Activated CD4-positive, alpha-beta memory T cell treated with anti-CD3 and anti-CD28 coated beads, Interleukin-2, amount 10 ng/mL, durations not matched to agents 7 days and 5 days (primary cell): ENCODE results near the gene GAPDHS. TPM values are rescaled to one million over a fixed set of nuclear protein-coding genes. Genes with fewer than 3 reads are reported as not detected.

ENCODE experiments used
- CTCF ChIA-PET: fragments of 350-600 bp; sonication (Branson Sonifier 250); formaldehyde crosslinking; loops from one replicate; lab custom pipeline; 2021; ENCODE audit warnings: antibody characterized with exemption, inconsistent platforms; lab: Charles Lee
- POLR2A ChIA-PET: fragments of 350-600 bp; sonication (Branson Sonifier 250); formaldehyde crosslinking; loops from one replicate; lab custom pipeline; 2021; ENCODE audit warnings: antibody characterized with exemption; lab: Charles Lee
- DNase-seq: peaks from one replicate; pipeline ENCODE4 v3.0.0-alpha.2; 2020
- H3K27ac Mint-ChIP-seq: one replicate; pipeline ENCODE4 v1.8.0; 2021; ENCODE audit warnings: mild to moderate bottlenecking, mixed read lengths
- H3K27me3 Mint-ChIP-seq: one replicate; pipeline ENCODE4 v1.8.0; 2021; ENCODE audit warnings: mixed read lengths
- H3K36me3 Mint-ChIP-seq: one replicate; pipeline ENCODE4 v1.8.0; 2021; ENCODE audit warnings: low read depth, mixed read lengths
- H3K4me1 Mint-ChIP-seq: one replicate; pipeline ENCODE4 v1.8.0; 2021; ENCODE audit warnings: mixed read lengths
- H3K4me3 Mint-ChIP-seq: one replicate; pipeline ENCODE4 v1.8.0; 2021; ENCODE audit warnings: mild to moderate bottlenecking, mixed read lengths
- H3K9me3 Mint-ChIP-seq: one replicate; pipeline ENCODE4 v1.8.0; 2021; ENCODE audit warnings: mixed read lengths
- total RNA-seq, 2 experiments: library from RNA; stranded (reverse); gene quantifications; one replicate each; pipeline ENCODE4 v1.2.3, GENCODE V29; 2021

The GAPDHS gene
- total RNA-seq, 2 experiments from 2014 or later = not detected

DNA sequence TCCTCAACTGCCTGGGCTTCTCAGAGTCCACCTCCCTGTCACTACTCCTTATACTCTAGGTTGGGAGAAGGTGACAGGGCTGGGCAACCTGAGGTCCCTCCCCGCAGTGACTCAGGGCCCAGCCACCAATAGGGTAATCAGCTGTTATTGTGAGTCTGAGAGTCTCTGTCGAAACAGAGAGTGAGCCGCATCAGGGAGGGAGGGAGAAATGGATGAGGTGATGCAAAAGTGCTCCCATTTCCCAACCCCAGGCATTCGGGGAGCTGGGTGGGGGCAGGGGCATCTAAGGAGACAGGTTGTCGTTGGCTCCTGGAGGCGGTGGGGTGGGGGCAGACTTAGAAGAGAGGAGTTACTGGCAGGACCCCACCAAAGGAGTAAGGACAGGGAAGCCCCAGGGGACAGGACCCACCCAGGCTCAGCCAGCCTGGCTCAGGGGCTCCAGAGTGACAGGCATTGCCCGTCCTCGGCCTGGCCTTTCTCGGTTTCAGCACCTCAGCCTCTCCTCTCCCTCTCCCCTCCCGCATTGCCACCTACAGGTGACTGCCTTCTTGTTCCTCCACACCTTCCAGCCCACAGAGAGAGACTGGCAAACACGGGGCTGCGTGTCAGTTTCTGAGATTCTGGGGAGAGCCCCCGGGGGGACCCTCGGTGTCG lies 19.5 kb upstream of the GAPDHS start, which contains the start of gene DMKN:
DMKN (minus strand) TSS at position 22 of the 654 bp plus-strand sequence. CDS start 174 bp downstream, outside the sequence.
- no peak for DNase-seq
- ChIA-PET POLR2A (no interaction called here), CTCF (interaction anchor here (0.6 kb wide), 1 partner anchor 212 kb away, joined by 3 read pairs; no protein-coding TSS in a partner anchor)
- no peak within 1 kb of the TSS for H3K27ac Mint-ChIP-seq
- H3K4me3 Mint-ChIP-seq = no peak within 1 kb of the TSS
- H3K36me3 Mint-ChIP-seq = no peaks in the 10 kb centered on the region
- peaks cover 14% of the 10 kb centered on the region for H3K4me1 Mint-ChIP-seq
- H3K27me3 Mint-ChIP-seq = peaks cover 37% of the 10 kb centered on the region
- no peaks in the 10 kb centered on the region for H3K9me3 Mint-ChIP-seq

DNA sequence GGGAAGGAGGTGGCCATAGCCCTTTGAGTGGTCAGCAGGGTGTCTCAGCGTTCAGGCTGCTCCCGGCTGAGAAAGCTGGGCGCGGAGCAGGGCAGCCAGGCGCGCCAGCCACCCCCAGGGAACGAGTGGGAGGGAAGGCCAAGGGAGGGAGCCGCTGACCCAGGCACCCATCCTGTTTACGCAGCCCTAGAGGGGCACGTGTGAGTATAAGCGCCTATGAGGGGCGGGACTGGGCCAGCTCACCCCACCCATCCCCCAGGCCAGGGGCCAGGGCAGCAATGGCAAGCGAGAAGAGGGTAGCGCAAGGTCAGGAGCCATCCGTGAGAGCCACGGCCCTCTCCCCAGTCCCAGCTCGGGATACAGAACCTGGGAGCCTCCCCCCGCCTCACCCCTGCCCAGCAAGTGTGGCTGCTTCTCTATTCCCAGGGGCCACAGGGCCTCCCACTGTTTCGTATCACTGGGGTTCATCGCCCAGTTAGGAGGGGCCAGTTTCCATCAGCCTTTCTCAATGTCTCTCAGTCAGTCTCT lies 18.9 kb upstream of the GAPDHS start:
- peaks cover 34% of the 10 kb centered on the region for H3K27me3 Mint-ChIP-seq
- ChIA-PET POLR2A (no interaction called here), CTCF (interaction anchor here (0.6 to 0.9 kb wide), 2 partner anchors 19 to 213 kb away, joined by 3 read pairs; no protein-coding TSS in a partner anchor)
- H3K4me3 Mint-ChIP-seq = no peak overlapping the region
- no peaks in the 10 kb centered on the region for H3K36me3 Mint-ChIP-seq
- H3K27ac Mint-ChIP-seq = no peak overlapping the region
- no peak for DNase-seq
- H3K9me3 Mint-ChIP-seq = no peaks in the 10 kb centered on the region
- H3K4me1 Mint-ChIP-seq = peaks cover 13% of the 10 kb centered on the region

DNA sequence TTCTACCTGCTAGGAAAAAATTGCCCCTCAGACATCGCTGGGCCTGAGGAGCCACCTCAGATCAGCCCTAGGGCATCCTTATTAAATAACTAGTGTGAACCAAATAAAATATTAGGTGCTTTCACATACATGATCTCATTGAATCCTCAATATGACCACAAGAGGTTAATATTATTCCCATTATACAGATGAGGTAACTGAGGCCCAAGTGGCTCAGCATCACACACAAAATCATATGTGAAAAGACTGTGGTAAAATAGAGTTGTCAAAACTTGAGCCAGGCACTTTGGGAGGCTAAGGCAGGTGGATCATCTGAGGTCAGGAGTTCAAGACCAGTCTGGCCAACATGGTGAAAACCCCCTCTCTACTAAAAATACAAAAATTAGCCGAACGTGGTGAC lies 16.9 kb upstream of the GAPDHS start:
- ChIA-PET POLR2A (no interaction called here), CTCF (interaction anchor here (1.5 kb wide), 1 partner anchor 16 kb away, joined by 5 read pairs; no protein-coding TSS in a partner anchor)
- Mint-ChIP-seq H3K4me3 (no peak overlapping the region), H3K36me3 (no peaks in the 10 kb centered on the region), H3K27ac (no peak overlapping the region), H3K4me1 (peaks cover 3% of the 10 kb centered on the region), H3K9me3 (no peaks in the 10 kb centered on the region), H3K27me3 (peaks cover 21% of the 10 kb centered on the region)
- DNase-seq = no peak

DNA sequence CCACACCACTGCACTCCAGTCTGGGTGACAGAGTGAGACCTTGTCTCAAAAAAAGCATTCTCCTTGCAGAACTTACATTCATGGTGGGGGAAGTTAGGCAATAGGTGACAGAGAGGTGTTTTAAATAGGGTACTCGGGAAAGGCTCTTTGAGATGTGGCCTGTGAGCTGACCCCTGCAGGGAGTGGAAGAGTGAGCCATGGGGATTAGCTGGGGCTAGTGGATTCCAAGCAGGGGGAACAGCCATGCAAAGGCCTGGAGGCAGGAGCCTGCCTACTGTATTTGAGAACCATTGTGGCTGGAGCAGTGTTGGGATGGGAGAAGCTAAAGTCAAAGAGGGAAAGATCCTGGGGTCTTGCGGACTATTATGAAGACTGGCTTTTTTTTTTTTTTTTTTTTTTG lies 15.9 kb upstream of the GAPDHS start:
- CTCF ChIA-PET = interaction anchor here (1.5 kb wide), 1 partner anchor 15 kb away, joined by 5 read pairs; no protein-coding TSS in a partner anchor
- no peak overlapping the region for H3K27ac Mint-ChIP-seq
- DNase-seq = no peak
- POLR2A ChIA-PET = no interaction called here
- no peaks in the 10 kb centered on the region for H3K36me3 Mint-ChIP-seq
- no peak overlapping the region for H3K4me3 Mint-ChIP-seq
- H3K27me3 Mint-ChIP-seq = peaks cover 16% of the 10 kb centered on the region
- H3K9me3 Mint-ChIP-seq = no peaks in the 10 kb centered on the region
- peaks cover 3% of the 10 kb centered on the region for H3K4me1 Mint-ChIP-seq

DNA sequence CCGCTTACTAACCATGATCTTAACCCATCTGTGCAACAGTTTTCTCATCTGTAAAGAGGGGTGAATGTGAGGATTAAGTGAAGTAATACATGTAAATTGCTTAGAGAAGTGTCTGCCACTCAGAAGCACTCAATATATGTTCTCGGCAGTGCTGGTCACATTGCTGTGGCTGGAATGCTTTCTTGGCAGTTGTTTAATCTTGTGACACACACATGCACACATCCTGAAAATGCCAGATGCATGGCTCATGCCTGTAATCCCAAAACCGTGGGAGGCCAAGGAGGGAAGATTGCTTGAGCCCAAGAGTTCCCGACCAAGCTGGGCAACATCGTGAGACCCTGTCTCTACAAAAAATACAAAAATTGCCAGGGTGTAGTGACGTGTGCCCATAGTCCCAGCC lies 14.9 kb upstream of the GAPDHS start:
- Mint-ChIP-seq H3K9me3 (no peaks in the 10 kb centered on the region), H3K27me3 (peaks cover 11% of the 10 kb centered on the region), H3K36me3 (no peaks in the 10 kb centered on the region), H3K27ac (no peak overlapping the region), H3K4me3 (no peak overlapping the region), H3K4me1 (peaks cover 3% of the 10 kb centered on the region)
- ChIA-PET CTCF (interaction anchor here (1.2 kb wide), 1 partner anchor 74 kb away, joined by 3 read pairs; no protein-coding TSS in a partner anchor), POLR2A (no interaction called here)
- DNase-seq = no peak

DNA sequence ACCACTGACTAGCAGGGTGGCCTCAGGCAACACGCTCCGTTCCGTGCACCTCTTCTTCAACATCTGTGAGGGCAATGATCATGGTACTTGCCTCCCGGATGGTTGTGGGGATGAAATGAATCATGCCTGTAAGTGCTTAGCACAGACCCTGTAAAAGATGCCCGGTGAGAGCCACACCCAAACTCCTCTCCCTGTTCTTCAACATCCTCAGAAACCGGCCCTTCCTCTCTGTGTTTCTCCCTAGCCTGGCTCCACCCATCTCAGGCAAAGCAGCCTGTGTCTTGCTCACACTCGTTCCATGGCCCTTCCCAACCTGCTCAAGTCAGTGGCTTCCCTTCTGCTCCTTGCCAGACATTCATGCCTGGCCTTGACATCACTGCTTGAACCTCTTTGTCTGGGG lies 14.0 kb upstream of the GAPDHS start:
- H3K36me3 Mint-ChIP-seq = no peaks in the 10 kb centered on the region
- H3K27me3 Mint-ChIP-seq = peaks cover 9% of the 10 kb centered on the region
- H3K4me3 Mint-ChIP-seq = no peak overlapping the region
- peaks cover 3% of the 10 kb centered on the region for H3K4me1 Mint-ChIP-seq
- H3K27ac Mint-ChIP-seq = no peak overlapping the region
- H3K9me3 Mint-ChIP-seq = no peaks in the 10 kb centered on the region
- ChIA-PET CTCF (no interaction called here), POLR2A (no interaction called here)
- no peak for DNase-seq

DNA sequence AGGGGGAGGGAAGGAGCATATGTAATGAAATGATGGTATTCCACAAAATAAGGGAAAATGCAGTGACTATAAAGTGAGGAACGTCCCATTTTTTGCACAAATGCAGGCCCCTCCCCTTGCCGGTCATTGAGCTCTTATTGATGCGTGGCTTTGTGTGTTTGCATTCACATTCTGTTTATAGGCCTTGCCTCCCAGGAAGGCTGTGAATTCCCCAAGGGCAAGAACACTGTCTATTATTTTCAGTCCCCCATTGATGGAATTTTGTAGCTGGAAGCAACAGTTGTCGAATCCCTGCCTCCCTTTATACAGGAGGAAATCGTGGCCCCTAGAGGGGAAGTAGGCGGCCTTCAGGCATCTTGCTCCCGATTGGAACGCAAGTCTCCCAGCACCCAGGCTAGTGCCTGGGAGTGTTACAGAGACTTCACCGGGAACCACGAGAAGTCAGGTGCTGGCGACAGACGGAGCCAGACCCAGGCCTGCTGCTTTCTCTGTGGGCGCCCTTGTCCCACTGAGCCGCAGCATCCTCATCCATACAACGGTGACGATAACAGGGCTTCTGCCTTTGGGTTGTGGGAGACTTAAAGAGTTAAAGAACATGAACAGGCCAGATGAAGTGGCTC lies 12.0 kb upstream of the GAPDHS start:
- Mint-ChIP-seq H3K4me1 (peaks cover 3% of the 10 kb centered on the region), H3K36me3 (no peaks in the 10 kb centered on the region), H3K27ac (no peak overlapping the region), H3K9me3 (no peaks in the 10 kb centered on the region), H3K27me3 (peaks cover 13% of the 10 kb centered on the region), H3K4me3 (no peak overlapping the region)
- no peak for DNase-seq
- POLR2A ChIA-PET = no interaction called here
- CTCF ChIA-PET = interaction anchor here (1.5 kb wide), 1 partner anchor 11 kb away, joined by 5 read pairs; no protein-coding TSS in a partner anchor

DNA sequence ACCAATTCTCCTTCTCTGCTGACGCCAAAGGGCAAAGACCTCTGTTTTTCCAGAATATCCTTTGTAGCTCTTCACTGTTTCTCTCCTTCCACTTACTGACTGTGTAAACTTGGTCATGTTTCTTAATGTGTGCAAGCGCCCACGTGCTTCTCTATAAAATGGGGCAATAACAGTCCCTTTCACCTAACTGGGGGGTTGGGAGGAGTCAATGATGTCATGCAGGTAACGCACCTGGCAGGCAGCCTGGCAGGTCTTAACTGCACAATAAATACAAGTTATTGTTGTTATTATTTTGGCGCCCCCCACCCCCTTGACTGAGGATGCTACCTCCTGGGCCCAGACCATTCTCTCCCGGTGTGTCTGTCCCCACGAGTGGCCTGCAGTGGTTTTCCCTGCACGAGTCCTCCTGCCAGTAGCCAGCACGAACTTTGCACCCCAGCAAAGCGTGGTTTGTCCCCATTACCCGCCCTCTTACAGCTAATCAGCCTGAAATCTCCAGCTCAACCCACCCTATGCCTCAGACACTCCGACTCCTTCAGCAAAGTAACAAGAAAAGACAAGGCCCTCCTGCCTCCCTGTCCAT lies 10.4 kb upstream of the GAPDHS start:
- H3K4me3 Mint-ChIP-seq = no peak overlapping the region
- H3K9me3 Mint-ChIP-seq = no peaks in the 10 kb centered on the region
- H3K4me1 Mint-ChIP-seq = peaks cover 3% of the 10 kb centered on the region
- peaks cover 14% of the 10 kb centered on the region for H3K27me3 Mint-ChIP-seq
- CTCF ChIA-PET = interaction anchor here (0.6 kb wide), 1 partner anchor 120 kb away, joined by 3 read pairs; no protein-coding TSS in a partner anchor
- no peak overlapping the region for H3K27ac Mint-ChIP-seq
- POLR2A ChIA-PET = no interaction called here
- DNase-seq = no peak
- no peaks in the 10 kb centered on the region for H3K36me3 Mint-ChIP-seq

DNA sequence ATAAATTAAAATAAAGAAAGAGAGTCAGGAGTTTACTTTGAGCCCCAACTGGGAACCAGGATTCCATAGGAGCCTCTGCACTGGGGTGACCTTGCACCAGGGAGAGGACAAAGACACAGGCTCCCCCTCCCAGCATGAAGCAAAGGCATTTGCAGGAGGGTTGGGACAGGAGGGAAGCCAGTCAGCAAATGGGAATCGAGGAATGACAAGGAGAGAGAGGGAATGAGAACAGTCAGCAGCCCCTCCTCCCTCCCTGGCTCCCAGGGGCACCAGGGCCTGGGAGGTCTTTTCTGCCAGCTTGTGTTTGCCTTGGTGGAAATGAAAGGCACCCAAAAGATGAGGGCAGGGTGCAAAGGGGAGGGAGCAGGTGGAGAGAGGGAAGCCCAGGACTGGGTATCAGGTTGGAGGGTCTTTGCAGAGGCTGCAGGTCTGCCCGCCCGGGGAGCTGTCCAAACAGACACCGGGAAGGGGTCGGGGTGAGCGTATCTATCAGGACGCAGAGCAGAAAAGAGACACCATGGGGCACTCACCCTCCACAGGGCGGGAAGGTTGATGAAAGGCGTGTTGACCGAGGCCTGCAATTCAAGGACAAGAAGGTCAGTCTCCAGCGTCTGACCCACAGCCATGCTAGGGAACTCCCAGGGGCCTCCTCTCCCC lies 8.9 kb upstream of the GAPDHS start:
- Mint-ChIP-seq H3K36me3 (no peaks in the 10 kb centered on the region), H3K4me3 (no peak overlapping the region), H3K27me3 (peaks cover 23% of the 10 kb centered on the region), H3K9me3 (no peaks in the 10 kb centered on the region), H3K4me1 (peaks cover 2% of the 10 kb centered on the region), H3K27ac (no peak overlapping the region)
- POLR2A ChIA-PET = no interaction called here
- CTCF ChIA-PET = no interaction called here
- no peak for DNase-seq

DNA sequence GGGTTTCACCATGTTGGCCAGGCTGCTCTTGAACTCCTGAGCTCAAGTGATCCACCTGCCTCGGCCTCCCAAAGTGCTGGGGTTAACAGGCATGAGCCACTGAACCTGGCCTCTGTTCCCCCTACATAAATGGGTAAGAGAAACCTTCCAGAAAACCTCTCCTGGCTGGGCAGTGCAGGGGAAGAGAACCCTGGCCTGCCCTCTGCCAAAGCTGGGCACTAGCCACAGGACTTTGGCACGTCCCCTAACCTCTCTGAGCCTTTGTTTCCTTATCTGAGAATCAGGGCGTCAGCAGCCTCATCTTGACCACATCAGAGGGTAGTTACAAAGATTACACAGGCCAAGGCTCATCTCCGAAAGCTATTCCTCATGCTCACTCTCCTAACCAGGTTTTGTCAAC lies 7.4 kb upstream of the GAPDHS start:
- Mint-ChIP-seq H3K27ac (no peak overlapping the region), H3K4me1 (no peaks in the 10 kb centered on the region), H3K4me3 (no peak overlapping the region), H3K27me3 (peaks cover 24% of the 10 kb centered on the region), H3K36me3 (no peaks in the 10 kb centered on the region), H3K9me3 (no peaks in the 10 kb centered on the region)
- ChIA-PET CTCF (no interaction called here), POLR2A (no interaction called here)
- DNase-seq = no peak

DNA sequence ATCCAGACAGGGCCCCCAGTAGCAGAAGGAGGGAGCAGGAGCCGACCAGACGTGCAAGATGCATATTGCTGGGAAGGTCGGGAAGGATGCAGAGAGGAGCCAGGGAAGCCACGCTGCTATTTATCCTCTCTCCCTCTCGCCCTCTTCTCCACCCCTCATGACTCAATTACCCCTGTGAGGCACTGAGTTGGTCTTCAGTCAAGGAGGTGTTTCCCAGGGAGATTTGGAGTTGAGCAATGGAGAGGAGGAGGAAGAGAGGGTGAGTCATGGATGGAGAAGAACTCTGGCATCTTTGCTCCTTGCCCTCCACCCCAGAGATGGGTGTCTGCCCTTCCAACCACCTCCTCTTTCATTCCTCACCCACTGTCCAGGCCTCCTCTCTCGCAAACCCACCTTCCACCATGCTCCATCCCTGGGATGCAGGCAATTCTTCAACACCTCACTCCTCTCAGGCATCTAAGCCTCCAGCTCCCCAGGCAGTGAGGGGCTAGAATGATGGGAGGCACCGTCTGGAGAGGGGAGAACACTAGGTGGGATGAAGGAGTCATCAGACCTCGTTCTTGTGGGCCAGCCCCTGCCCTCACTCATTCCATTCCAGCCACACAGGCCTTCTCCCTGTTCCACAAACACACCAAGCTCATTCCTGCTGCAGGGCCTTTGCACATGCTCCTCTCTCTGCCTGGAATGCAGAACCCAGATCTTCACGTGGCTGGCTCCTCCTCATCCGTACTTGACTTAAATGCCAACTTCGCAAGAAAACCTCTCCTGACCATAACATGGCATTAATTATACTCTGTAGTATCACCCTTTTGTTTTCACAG lies 4.8 kb upstream of the GAPDHS start, which contains the start of gene SBSN:
SBSN (minus strand) TSS at position 94 of the 821 bp plus-strand sequence; CDS start at position 64, 30 bp downstream.
- ChIA-PET CTCF (no interaction called here), POLR2A (no interaction called here)
- Mint-ChIP-seq H3K9me3 (no peaks in the 10 kb centered on the region), H3K27me3 (peaks cover 38% of the 10 kb centered on the region), H3K4me1 (peaks cover 4% of the 10 kb centered on the region), H3K36me3 (no peaks in the 10 kb centered on the region), H3K27ac (no peak within 1 kb of the TSS), H3K4me3 (no peak within 1 kb of the TSS)
- no peak for DNase-seq
